Measurements from ENCODE around the gene KAT2B.

- TF ChIP-seq CTCF (IDR thresholded peaks at IDR 0.05 in 8 of 11, conservative IDR thresholded peaks at IDR 0.05 in 3 of 11) (no peak), POLR2A (IDR thresholded peaks at IDR 0.05) (no peak)
Measured at GRCh38 chr3:20137647-20138046, 97.4 kb downstream of the KAT2B start.
